SK-N-MC (cell line): ENCODE results near the gene TKTL2.

ENCODE experiments used
- EZH2 ChIP-seq: fragments of 200-600 bp; sonication (generic); IDR thresholded peaks from one replicate; pipeline ENCODE4 v1.6.1; 2017; ENCODE audit warnings: antibody characterized with exemption
- POLR2AphosphoS5 ChIP-seq: IDR thresholded peaks from 2 replicates; pipeline ENCODE4 v1.6.1; 2012; ENCODE audit warnings: mild to moderate bottlenecking, low read depth, low read length, borderline replicate concordance

DNA sequence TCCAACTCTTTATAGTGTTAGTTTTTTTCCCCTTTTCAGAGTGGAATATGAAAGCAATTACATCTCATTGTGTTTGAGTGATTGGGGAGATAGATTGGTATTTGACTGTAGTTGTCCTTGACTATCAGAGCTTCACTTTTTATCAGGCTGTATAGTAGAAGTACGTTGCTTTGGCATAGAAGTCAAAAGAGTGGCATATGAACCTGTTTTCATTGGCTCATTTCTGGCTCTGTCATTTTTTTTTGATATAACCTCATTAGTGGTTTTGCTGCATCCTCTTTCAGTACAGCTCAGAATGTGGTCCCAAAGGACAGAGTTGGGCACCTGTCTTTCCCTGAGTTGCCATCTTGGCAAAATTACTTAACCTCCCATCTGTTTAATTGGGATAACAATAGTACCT lies 22.3 kb upstream of the TKTL2 start:
- TF ChIP-seq POLR2AphosphoS5 (no peak), EZH2 (no peak)
